Activated naive CD4-positive, alpha-beta T cell treated with anti-CD3 and anti-CD28 coated beads, Interleukin-2, amount 50 U/mL, for 72 hours (primary cell): ENCODE data around the gene LPIN3. TPM values are rescaled to one million over a fixed set of nuclear protein-coding genes. Genes with fewer than 3 reads are reported as not detected.

Experiments
- ATAC-seq, 2 donors: fragments of 150-1000 bp; cut with Tn5 transposase; 2 replicates each; pipeline ENCODE4 v1.10.0; 2021; ENCODE audit warnings: mild to moderate bottlenecking in 2 of 2, moderate library complexity in 2 of 2
- DNase-seq, 2 donors: peaks; one replicate each; pipeline ENCODE4 v3.0.0; 2021 to 2022; ENCODE audit warnings: low spot score in 2 of 2
- H3K27ac Mint-ChIP-seq, 2 donors: one replicate each; pipeline ENCODE4 v1.8.0; 2022; ENCODE audit warnings: mild to moderate bottlenecking in 2 of 2, mixed read lengths in 2 of 2
- H3K36me3 Mint-ChIP-seq, 2 donors: one replicate each; pipeline ENCODE4 v1.8.0; 2022; ENCODE audit warnings: mixed read lengths in 2 of 2
- H3K9me3 Mint-ChIP-seq, 2 donors: one replicate each; pipeline ENCODE4 v1.8.0; 2022; ENCODE audit warnings: mixed read lengths in 2 of 2
- total RNA-seq, 2 donors: library from RNA; stranded (reverse); gene quantifications; one replicate each; pipeline ENCODE4 v1.2.3, GENCODE V29; 2022

Gene LPIN3
- total RNA-seq, 2 donors from 2014 or later = 4.4 to 5.1 TPM

DNA sequence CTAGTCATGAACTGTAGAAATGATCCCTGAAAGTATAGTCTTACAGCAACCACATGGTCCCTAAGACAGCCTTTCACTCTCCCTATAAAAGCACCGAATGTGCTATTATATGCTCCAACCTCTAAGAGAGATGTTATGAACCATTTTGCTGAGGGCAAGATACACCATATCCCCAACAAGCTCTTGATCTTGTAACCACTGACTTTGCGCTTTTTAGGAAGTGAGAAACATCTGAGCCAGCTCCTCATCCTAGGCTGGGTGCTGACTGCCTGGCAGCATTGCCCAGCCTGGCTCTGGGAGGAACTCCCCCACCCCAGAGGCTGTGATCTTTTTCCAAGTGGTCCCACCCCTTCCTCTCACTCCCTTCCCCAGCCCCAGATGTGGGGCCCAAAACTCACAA lies 29.1 kb downstream of the LPIN3 start:
- Mint-ChIP-seq H3K27ac (no peak overlapping the region), H3K36me3 (peaks cover 12 to 13% of the 10 kb centered on the region in 2 donors), H3K9me3 (peaks cover 5 to 13% of the 10 kb centered on the region in 2 donors)
- no peak for DNase-seq
- ATAC-seq = no peak

DNA sequence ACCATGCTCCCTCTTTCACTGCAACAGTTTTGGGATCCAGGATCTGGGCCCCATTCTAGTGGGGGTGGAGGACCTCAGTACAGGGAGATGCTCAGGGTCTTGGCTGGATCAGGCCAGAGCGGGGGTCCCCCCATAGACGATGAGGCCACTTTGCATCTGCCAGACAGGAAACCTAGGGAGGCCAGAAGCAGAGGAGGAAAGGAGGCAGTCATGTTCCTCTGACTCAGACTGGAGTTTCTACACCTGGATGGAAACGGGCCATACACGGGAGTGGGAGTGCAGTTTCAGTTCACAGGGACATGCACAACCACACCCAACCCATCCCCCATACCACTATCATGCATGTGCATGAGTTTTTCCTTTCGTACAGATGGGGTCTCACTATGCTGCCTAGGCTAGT lies 29.6 kb downstream of the LPIN3 start:
- H3K9me3 Mint-ChIP-seq = peaks cover 5 to 13% of the 10 kb centered on the region in 2 donors
- ATAC-seq (peak in 1 of 2 donors; percentile 32), DNase-seq (no peak)
- H3K36me3 Mint-ChIP-seq = peaks cover 12 to 13% of the 10 kb centered on the region in 2 donors
- H3K27ac Mint-ChIP-seq = no peak overlapping the region

- peaks cover 5 to 13% of the 10 kb centered on the region in 2 donors for H3K9me3 Mint-ChIP-seq
- peaks cover 12 to 13% of the 10 kb centered on the region in 2 donors for H3K36me3 Mint-ChIP-seq
- DNase-seq (no peak), ATAC-seq (no peak)
- no peak overlapping the region for H3K27ac Mint-ChIP-seq
Observed at GRCh38 chr20:41371371-41371770, 30.8 kb downstream of the LPIN3 start.

GRCh38 chr20:41373251-41373783 lies 32.7 kb downstream of the LPIN3 start:
- no peak overlapping the region for H3K27ac Mint-ChIP-seq
- DNase-seq = no peak
- peaks cover 5 to 13% of the 10 kb centered on the region in 2 donors for H3K9me3 Mint-ChIP-seq
- no peak for ATAC-seq
- H3K36me3 Mint-ChIP-seq = peaks cover 7 to 8% of the 10 kb centered on the region in 2 donors

DNA sequence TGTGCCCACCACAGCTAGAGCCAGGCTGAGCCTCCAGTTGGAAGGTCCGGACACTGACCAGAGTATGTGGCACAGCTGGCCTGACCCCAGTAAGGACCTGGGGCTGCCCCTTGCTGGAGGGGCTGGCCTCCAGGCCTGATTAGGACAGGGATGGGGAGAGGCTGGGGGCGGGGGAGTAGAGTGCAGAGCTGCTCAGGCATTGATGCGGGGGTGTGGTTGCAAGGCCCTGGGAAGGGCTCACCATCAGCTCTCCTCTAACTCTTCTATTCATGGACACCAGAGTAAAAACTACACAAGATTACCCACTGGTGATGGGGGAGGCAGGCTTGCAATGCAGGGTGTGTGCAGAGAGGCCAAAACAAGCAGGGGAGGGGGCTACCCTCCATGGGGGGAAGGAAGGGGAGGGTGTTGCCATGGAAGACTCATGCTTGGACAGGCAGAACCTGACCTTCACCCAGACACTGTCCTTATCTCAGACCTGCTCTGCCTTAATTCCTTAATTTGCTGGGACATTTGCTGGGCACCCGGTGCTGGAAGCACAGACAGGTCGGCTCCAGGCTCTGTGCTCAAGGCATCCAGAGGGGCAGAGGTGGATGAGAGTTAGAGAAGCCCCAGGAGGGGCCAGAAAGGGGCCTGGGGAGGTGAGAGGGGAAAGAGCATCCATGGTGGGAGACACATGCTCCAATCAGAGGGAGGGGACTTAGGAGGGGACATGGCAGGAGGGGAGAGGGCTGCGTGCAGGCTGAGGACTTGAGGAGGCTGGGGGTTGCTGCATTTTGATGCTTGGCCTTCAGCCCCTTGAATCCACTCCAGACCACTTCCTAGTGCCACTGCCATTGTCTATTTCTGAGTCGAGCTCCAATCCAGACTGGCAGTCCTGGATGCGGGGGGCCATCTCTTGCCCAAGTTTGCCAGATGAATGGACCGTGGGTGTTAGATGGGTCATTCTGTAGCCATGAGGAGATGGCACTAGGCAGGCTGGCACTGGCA lies 33.6 kb downstream of the LPIN3 start:
- DNase-seq (no peak), ATAC-seq (no peak)
- Mint-ChIP-seq H3K9me3 (peaks cover 5 to 13% of the 10 kb centered on the region in 2 donors), H3K36me3 (peaks cover 7 to 8% of the 10 kb centered on the region in 2 donors), H3K27ac (no peak overlapping the region)

DNA sequence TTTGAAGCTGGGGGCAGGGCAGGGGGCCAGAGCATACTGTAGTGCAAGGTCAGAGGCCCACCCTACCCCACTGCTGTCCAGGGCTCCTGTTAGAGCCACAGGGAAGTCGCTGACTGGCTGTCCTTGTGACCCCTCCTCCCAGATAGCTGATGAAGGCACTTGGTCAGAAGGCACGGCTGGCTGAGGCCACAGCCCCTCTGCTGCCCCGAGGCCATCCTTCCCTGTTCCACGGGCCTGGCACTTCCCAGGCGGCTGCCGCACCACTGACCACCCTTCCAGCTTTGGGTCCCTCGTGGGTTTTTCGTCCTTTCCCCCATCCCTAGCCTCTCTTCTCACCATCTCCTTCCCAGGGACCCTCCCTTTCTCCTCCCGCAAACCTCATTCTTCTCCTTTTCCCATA lies 35.2 kb downstream of the LPIN3 start:
- DNase-seq (no peak), ATAC-seq (no peak)
- Mint-ChIP-seq H3K27ac (no peak overlapping the region), H3K36me3 (peaks cover 7% of the 10 kb centered on the region in 2 donors), H3K9me3 (peaks cover 5 to 13% of the 10 kb centered on the region in 2 donors)

- peaks cover 2% of the 10 kb centered on the region in 2 donors for H3K36me3 Mint-ChIP-seq
- DNase-seq (no peak), ATAC-seq (no peak)
- peaks cover 1 to 9% of the 10 kb centered on the region in 2 donors for H3K9me3 Mint-ChIP-seq
- no peak overlapping the region for H3K27ac Mint-ChIP-seq
Observed at GRCh38 chr20:41376349-41376748, 35.7 kb downstream of the LPIN3 start.

DNA sequence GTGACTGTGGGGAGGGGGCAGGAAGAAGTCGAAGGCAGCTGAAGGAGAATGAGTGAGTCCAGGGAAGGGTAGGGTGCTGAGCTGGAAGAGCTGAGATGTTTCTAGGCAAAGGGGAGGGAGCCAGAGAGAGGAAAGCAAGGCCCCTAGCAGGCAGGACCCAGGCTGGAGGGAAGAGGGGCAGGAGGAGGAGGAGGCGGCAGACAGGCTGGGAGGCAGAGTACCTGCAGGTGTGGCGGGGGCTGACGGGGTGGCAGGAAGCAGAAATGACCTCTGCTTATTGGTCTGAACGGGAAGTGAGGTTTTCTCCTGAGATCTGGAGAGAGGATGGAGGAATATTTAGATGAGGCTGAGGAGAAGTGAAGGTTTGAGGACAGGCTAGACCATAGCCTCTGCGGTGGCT lies 36.7 kb downstream of the LPIN3 start:
- Mint-ChIP-seq H3K9me3 (peaks cover 0 to 7% of the 10 kb centered on the region in 2 donors), H3K27ac (no peak overlapping the region), H3K36me3 (no peaks in the 10 kb centered on the region)
- no peak for ATAC-seq
- DNase-seq = no peak

GRCh38 chr20:41379551-41379950 lies 38.9 kb downstream of the LPIN3 start:
- Mint-ChIP-seq H3K36me3 (no peaks in the 10 kb centered on the region), H3K9me3 (peaks cover 0 to 4% of the 10 kb centered on the region in 2 donors), H3K27ac (no peak overlapping the region)
- no peak for ATAC-seq
- DNase-seq = no peak

DNA sequence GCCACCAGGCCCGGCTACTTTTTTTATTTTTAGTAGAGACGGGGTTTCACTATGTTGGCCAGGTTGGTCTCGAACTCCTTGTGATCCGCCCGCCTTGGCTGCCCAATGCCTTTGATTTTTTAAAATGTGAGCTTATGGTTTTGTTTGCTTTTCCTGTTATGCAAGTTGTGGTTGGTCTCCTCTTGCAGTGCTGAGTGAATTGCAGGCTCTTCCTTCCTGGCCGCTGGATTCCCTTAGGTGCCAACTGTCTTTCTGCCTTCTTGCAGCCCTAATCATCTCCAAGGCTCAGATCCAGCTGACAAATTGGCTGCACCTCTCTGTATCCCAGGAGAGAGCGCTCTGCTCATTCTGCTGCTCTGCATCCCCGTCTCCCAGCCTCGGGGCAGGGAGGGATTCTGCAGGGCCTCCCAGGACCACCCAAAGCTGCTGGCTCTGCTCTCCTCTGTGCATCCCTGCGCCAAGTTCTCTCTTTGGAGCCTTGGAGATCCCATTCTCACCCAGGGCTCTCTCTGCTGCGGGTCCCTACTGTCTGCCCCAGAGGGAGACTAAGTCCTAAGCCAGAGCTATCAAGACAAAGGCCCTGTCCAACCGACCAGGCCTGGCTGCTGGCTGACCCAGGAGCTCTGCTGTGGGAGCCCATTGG lies 40.1 kb downstream of the LPIN3 start:
- H3K9me3 Mint-ChIP-seq = peaks cover 0 to 4% of the 10 kb centered on the region in 2 donors
- ATAC-seq (no peak), DNase-seq (no peak)

GRCh38 chr20:41382791-41383305 lies 42.2 kb downstream of the LPIN3 start:
- Mint-ChIP-seq H3K27ac (no peak overlapping the region), H3K36me3 (no peaks in the 10 kb centered on the region), H3K9me3 (peaks cover 0 to 4% of the 10 kb centered on the region in 2 donors)
- no peak for ATAC-seq
- DNase-seq = no peak

More for the DNA sequence above, 40.1 kb downstream of the LPIN3 start:
- Mint-ChIP-seq H3K27ac (no peak overlapping the region), H3K36me3 (no peaks in the 10 kb centered on the region)

DNA sequence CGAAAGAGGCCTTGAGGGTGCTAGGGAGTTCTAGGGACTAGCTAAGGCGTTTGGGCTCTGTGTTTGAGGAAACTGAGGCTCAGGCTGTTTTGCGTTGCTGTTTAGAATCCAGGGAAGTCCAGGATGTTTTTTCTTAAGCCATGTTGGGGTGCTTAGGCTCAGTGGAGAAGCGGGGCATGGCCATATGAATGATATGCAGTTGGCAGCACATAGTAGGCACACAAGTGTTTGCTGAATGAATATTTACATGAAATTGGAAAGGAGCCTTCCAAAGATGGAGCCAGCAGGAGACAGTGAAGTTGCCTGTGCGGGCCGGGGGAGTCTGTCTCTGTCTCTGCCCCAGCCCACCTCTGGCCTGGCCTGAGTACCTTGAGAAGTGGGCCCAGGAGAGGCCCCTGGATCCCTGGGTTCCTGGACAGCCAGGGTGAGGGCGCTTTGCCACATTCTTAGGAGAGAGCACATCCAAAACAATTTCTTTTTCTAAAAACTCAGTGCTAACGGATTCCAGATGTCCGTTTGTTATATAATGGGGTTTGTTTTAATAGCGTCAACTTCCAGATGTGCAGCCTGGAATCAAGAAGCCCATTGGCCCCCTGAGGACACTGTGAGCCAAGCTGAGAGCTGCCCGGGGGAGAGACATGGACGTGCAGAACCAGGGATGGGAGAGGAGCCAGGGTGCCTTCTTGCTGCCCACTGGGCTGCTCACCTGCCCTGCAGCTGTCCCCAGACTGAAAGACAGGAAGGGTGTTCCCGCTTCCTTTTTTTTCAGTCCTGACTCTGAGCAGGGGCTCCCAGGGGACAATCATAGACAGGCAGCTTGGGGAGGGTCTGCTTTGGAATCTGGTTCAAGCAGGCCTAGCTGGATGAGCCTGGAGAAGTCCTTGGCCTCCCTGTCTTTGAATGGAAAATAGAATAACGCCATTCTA lies 46.1 kb downstream of the LPIN3 start:
- DNase-seq (no peak), ATAC-seq (no peak)
- H3K36me3 Mint-ChIP-seq = no peaks in the 10 kb centered on the region
- H3K27ac Mint-ChIP-seq = peak overlapping the region in 1 of 2 donors; percentile 44
- peaks cover 0 to 4% of the 10 kb centered on the region in 2 donors for H3K9me3 Mint-ChIP-seq

- H3K27ac Mint-ChIP-seq = no peak overlapping the region
- no peaks in the 10 kb centered on the region for H3K36me3 Mint-ChIP-seq
- no peak for DNase-seq
- peaks cover 0 to 4% of the 10 kb centered on the region in 2 donors for H3K9me3 Mint-ChIP-seq
- no peak for ATAC-seq
Observed at GRCh38 chr20:41387444-41387851, 46.8 kb downstream of the LPIN3 start.

- DNase-seq (no peak), ATAC-seq (no peak)
- Mint-ChIP-seq H3K27ac (no peak overlapping the region), H3K36me3 (no peaks in the 10 kb centered on the region), H3K9me3 (no peaks in the 10 kb centered on the region)
Observed at GRCh38 chr20:41390889-41391288, 50.3 kb downstream of the LPIN3 start.

DNA sequence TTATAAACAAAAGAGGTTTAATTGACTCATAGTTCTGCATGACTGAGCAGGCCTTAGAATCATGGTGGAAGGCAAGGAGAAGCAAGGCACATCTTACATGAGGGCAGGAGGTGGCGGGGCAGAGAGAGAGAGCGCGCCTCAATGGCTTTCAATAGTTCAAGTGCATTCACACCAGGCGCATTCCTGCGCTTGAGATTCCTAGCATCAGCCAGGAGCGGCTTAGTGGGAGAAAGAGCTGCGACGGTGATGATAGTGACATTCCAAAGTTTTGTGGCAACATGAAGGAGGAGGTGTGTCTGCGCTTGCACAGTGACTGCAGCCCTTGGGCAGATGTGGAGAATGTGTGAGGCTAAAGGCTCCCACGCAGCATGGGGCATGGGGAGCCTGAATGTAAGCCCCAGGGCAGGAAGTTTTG lies 51.0 kb downstream of the LPIN3 start:
- no peaks in the 10 kb centered on the region for H3K9me3 Mint-ChIP-seq
- no peaks in the 10 kb centered on the region for H3K36me3 Mint-ChIP-seq
- no peak for ATAC-seq
- H3K27ac Mint-ChIP-seq = peak overlapping the region in 1 of 2 donors; percentile 8
- no peak for DNase-seq

- Mint-ChIP-seq H3K36me3 (no peaks in the 10 kb centered on the region), H3K27ac (peak overlapping the region in 1 of 2 donors; percentile 7), H3K9me3 (no peaks in the 10 kb centered on the region)
- ATAC-seq (no peak), DNase-seq (no peak)
Observed at GRCh38 chr20:41392295-41392694, 51.7 kb downstream of the LPIN3 start.
